K562 (cell line): Measurements from ENCODE around the gene VDAC2. TPM values are rescaled to one million over a fixed set of nuclear protein-coding genes. Genes with fewer than 3 reads are reported as not detected.

Source experiments
- BACH1 ChIP-seq: fragments of 200-800 bp; sonication (Bioruptor generic); IDR thresholded peaks from 2 replicates; pipeline ENCODE4 v1.6.1; 2016; ENCODE audit warnings: missing genetic modification characterization, missing compliant biosample characterization
- CSDE1 ChIP-seq, 2 experiments: fragments of 450-650 bp; IDR thresholded peaks; 2 replicates each; pipeline ENCODE4 v1.6.1; 2016; ENCODE audit warnings: mild to moderate bottlenecking in 1 of 2
- HDAC2 ChIP-seq: fragments of 450-650 bp; IDR thresholded peaks from 2 replicates; pipeline ENCODE4 v1.6.1; 2016; ENCODE audit warnings: mild to moderate bottlenecking
- HNRNPLL ChIP-seq: fragments of 200-400 bp; formaldehyde crosslinking; IDR thresholded peaks from 2 replicates; pipeline ENCODE4 v1.6.1; 2017; ENCODE audit warnings: low read length, low read depth, mild to moderate bottlenecking; ENCODE audit not compliant: poor library complexity, severe bottlenecking
- KDM4B ChIP-seq, 2 experiments: fragments of 450-650 bp in 1 of 2; sonication (generic) in 1 of 2; IDR thresholded peaks; 2 replicates each; pipeline ENCODE4 v1.6.1; 2016 to 2017; ENCODE audit warnings: borderline replicate concordance in 2 of 2, antibody characterized with exemption in 1 of 2, low read depth in 1 of 2, mild to moderate bottlenecking in 1 of 2
- MAFG ChIP-seq: fragments of 450-650 bp; conservative IDR thresholded peaks from 2 replicates; pipeline ENCODE4 v1.6.1; 2016; ENCODE audit warnings: missing genetic modification characterization, missing compliant biosample characterization
- MYC ChIP-seq, 2 experiments: fragments of 250-450 bp in 1 of 2; sonication (Bioruptor Pico) in 1 of 2; IDR thresholded peaks; 2 replicates each; pipeline versions ENCODE4 v1.5.1 to v1.6.1; 2012 to 2021; ENCODE audit warnings: low read depth in 2 of 2, borderline replicate concordance in 1 of 2, improper control_type of control experiment in 1 of 2, low read length in 1 of 2, mild to moderate bottlenecking in 1 of 2, moderate library complexity in 1 of 2
- NCOA6 ChIP-seq: fragments of 450-650 bp; IDR thresholded peaks from 2 replicates; pipeline ENCODE4 v1.6.1; 2017; ENCODE audit warnings: mild to moderate bottlenecking
- SMARCE1 ChIP-seq: fragments of 450-650 bp; IDR thresholded peaks from 2 replicates; pipeline ENCODE4 v1.7.1; 2016; ENCODE audit warnings: mild to moderate bottlenecking
- SP1 ChIP-seq: sonication (generic); formaldehyde crosslinking; IDR thresholded peaks from 2 replicates; pipeline ENCODE4 v1.8.1; 2022; ENCODE audit warnings: mild to moderate bottlenecking, missing genetic modification reagents
- XRCC4 ChIP-seq: IDR thresholded peaks from one replicate; pipeline ENCODE4 v1.6.1; 2011; ENCODE audit not compliant: insufficient read depth, insufficient read length; ENCODE audit errors: extremely low read depth
- ZC3H8 ChIP-seq: fragments of 450-650 bp; IDR thresholded peaks from 2 replicates; pipeline ENCODE4 v1.6.1; 2017
- ZNF12 ChIP-seq: sonication (generic); formaldehyde crosslinking; IDR thresholded peaks from 2 replicates; pipeline ENCODE4 v1.4.0; 2020; ENCODE audit warnings: mild to moderate bottlenecking, missing genetic modification reagents
- ZNF644 ChIP-seq: fragments of 200-800 bp; sonication (Bioruptor generic); IDR thresholded peaks from 2 replicates; pipeline ENCODE4 v1.6.1; 2016; ENCODE audit warnings: low read depth, missing genetic modification characterization, missing compliant biosample characterization
- polyA plus RNA-seq, 8 experiments: library from polyadenylated mRNA; depleted of rRNA in 4 of 8; stranded (reverse) in 5 of 8; unstranded in 3 of 8; fragments of >200 nt; fragmentation: Nextera tagmentation in 2 of 8; fragmentation: Illumina TruSeq in 1 of 8; extraction: Ambion mirVana in 2 of 8; extraction: Trizol in 1 of 8; gene quantifications; 2 replicates each; pipeline versions ENCODE4 v1.2.1 to v1.2.3, GENCODE V29; 2011 to 2014; ENCODE audit warnings: inconsistent platforms in 1 of 8, missing spikeins in 1 of 8
- total RNA-seq, 7 experiments: library from RNA; depleted of rRNA in 6 of 7; stranded (reverse); fragments of >200 nt in 6 of 7; fragmentation: Illumina TruSeq in 2 of 7; extraction: Trizol in 2 of 7; gene quantifications; 2 replicates each; pipeline versions ENCODE4 v1.2.1 to v1.2.3, GENCODE V29; 2011 to 2021; ENCODE audit warnings: low replicate concordance in 1 of 7
- TF ChIP-seq, protein P1 (sequence below): fragments of 250-450 bp; sonication (Bioruptor Pico); IDR thresholded peaks from 2 replicates; pipeline ENCODE4 v1.5.0; 2021; ENCODE audit warnings: mild to moderate bottlenecking, borderline replicate concordance
- TF ChIP-seq, protein P2 (sequence below): fragments of 200-800 bp; sonication (Bioruptor generic); IDR thresholded peaks from 2 replicates; pipeline ENCODE4 v1.6.1; 2017; ENCODE audit warnings: missing genetic modification characterization, missing compliant biosample characterization
- TF ChIP-seq, protein P3 (sequence below): sonication (generic); formaldehyde crosslinking; IDR thresholded peaks from 2 replicates; pipeline ENCODE4 v1.8.1; 2023; ENCODE audit warnings: mild to moderate bottlenecking, missing genetic modification reagents
- TF ChIP-seq, protein P4 (sequence below): sonication (generic); formaldehyde crosslinking; IDR thresholded peaks from 2 replicates; pipeline ENCODE4 v1.8.0; 2022; ENCODE audit warnings: mild to moderate bottlenecking, missing genetic modification reagents

Gene VDAC2
- total and polyA plus RNA-seq, 9 of the 15 experiments (the other 6 are each of a cell fraction or from before 2014, with no cell fraction given) = 139 to 450 (median 250) TPM

DNA sequence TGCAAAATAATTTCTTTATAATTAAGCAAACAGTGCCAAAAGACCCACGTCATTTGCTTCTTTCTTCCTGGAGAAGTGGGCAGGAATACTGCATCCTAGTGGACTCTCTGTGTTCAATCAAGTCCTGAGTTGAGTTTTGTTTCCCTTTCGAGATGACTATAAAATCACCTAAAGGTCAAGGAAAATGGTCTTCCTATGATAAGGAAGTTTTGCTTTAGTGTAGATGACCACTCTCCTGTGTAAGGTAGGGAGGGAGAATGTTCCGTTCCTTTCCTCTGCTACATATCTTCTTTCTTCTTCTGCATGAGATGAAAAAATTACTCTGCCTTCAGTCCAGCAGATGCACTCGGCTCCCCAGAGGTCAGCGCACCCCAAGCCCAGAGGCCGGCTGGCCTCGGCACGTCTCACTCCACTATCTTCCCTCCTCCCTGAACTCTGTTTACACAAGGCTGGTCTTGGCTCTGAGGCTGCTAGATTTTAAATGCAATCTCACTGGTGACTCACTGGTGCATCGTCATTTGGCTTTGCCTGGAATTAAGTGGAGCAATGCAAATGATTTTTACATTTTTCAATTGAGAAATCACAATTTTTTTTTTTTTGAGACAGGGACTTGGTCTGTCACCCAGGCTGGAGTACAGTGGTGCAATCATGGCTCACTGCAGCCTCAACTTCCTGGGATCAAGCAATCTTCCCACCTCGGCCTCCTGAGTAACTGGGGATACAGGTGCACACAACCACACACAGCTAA, 18.6 kb upstream of the VDAC2 start (continued):
- TF ChIP-seq, protein P1, sequence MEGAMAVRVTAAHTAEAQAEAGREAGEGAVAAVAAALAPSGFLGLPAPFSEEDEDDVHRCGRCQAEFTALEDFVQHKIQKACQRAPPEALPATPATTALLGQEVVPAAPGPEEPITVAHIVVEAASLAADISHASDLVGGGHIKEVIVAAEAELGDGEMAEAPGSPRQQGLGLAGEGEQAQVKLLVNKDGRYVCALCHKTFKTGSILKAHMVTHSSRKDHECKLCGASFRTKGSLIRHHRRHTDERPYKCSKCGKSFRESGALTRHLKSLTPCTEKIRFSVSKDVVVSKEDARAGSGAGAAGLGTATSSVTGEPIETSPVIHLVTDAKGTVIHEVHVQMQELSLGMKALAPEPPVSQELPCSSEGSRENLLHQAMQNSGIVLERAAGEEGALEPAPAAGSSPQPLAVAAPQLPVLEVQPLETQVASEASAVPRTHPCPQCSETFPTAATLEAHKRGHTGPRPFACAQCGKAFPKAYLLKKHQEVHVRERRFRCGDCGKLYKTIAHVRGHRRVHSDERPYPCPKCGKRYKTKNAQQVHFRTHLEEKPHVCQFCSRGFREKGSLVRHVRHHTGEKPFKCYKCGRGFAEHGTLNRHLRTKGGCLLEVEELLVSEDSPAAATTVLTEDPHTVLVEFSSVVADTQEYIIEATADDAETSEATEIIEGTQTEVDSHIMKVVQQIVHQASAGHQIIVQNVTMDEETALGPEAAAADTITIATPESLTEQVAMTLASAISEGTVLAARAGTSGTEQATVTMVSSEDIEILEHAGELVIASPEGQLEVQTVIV (CRISPR knock-in tag) = no peak
- TF ChIP-seq ZC3H8 = no peak
- peak; percentile 84 for TF ChIP-seq MAFG (tag)
- TF ChIP-seq CSDE1 (IDR thresholded peaks at IDR 0.05) = no peak
- no peak for TF ChIP-seq KDM4B (IDR thresholded peaks at IDR 0.05; ENCODE audit: borderline replicate concordance in 2 of 2, low read depth in 1 of 2)
- 0 out of 2 replicates have a peak, but pooled peaks have one; percentile 61 for TF ChIP-seq BACH1 (tag)
- TF ChIP-seq SMARCE1 = peak; percentile 98
- TF ChIP-seq, protein P2, sequence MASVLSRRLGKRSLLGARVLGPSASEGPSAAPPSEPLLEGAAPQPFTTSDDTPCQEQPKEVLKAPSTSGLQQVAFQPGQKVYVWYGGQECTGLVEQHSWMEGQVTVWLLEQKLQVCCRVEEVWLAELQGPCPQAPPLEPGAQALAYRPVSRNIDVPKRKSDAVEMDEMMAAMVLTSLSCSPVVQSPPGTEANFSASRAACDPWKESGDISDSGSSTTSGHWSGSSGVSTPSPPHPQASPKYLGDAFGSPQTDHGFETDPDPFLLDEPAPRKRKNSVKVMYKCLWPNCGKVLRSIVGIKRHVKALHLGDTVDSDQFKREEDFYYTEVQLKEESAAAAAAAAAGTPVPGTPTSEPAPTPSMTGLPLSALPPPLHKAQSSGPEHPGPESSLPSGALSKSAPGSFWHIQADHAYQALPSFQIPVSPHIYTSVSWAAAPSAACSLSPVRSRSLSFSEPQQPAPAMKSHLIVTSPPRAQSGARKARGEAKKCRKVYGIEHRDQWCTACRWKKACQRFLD (CRISPR knock-in tag) = no peak
- no peak for TF ChIP-seq ZNF644 (tag)
- no peak for TF ChIP-seq NCOA6
- TF ChIP-seq MYC (IDR thresholded peaks at IDR 0.05; ENCODE audit: low read depth, low read length) = no peak
- no peak for TF ChIP-seq MYC (CRISPR knock-in tag; IDR thresholded peaks at IDR 0.05; ENCODE audit: borderline replicate concordance, low read depth)
- TF ChIP-seq XRCC4 = no peak
- TF ChIP-seq, protein P3, sequence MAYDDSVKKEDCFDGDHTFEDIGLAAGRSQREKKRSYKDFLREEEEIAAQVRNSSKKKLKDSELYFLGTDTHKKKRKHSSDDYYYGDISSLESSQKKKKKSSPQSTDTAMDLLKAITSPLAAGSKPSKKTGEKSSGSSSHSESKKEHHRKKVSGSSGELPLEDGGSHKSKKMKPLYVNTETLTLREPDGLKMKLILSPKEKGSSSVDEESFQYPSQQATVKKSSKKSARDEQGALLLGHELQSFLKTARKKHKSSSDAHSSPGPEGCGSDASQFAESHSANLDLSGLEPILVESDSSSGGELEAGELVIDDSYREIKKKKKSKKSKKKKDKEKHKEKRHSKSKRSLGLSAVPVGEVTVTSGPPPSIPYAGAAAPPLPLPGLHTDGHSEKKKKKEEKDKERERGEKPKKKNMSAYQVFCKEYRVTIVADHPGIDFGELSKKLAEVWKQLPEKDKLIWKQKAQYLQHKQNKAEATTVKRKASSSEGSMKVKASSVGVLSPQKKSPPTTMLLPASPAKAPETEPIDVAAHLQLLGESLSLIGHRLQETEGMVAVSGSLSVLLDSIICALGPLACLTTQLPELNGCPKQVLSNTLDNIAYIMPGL (CRISPR knock-in tag) = no peak
- TF ChIP-seq SP1 (CRISPR knock-in tag) = no peak
- TF ChIP-seq HDAC2 = peak; percentile 96
- TF ChIP-seq HNRNPLL = no peak
- TF ChIP-seq, protein P4, sequence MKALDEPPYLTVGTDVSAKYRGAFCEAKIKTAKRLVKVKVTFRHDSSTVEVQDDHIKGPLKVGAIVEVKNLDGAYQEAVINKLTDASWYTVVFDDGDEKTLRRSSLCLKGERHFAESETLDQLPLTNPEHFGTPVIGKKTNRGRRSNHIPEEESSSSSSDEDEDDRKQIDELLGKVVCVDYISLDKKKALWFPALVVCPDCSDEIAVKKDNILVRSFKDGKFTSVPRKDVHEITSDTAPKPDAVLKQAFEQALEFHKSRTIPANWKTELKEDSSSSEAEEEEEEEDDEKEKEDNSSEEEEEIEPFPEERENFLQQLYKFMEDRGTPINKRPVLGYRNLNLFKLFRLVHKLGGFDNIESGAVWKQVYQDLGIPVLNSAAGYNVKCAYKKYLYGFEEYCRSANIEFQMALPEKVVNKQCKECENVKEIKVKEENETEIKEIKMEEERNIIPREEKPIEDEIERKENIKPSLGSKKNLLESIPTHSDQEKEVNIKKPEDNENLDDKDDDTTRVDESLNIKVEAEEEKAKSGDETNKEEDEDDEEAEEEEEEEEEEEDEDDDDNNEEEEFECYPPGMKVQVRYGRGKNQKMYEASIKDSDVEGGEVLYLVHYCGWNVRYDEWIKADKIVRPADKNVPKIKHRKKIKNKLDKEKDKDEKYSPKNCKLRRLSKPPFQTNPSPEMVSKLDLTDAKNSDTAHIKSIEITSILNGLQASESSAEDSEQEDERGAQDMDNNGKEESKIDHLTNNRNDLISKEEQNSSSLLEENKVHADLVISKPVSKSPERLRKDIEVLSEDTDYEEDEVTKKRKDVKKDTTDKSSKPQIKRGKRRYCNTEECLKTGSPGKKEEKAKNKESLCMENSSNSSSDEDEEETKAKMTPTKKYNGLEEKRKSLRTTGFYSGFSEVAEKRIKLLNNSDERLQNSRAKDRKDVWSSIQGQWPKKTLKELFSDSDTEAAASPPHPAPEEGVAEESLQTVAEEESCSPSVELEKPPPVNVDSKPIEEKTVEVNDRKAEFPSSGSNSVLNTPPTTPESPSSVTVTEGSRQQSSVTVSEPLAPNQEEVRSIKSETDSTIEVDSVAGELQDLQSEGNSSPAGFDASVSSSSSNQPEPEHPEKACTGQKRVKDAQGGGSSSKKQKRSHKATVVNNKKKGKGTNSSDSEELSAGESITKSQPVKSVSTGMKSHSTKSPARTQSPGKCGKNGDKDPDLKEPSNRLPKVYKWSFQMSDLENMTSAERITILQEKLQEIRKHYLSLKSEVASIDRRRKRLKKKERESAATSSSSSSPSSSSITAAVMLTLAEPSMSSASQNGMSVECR (CRISPR knock-in tag) = no peak
- no peak for TF ChIP-seq ZNF12
